HepG2 (cell line): ENCODE data around the gene EED. TPM values are rescaled to one million over a fixed set of nuclear protein-coding genes. Genes with fewer than 3 reads are reported as not detected.

Experiments used
- ATAC-seq: fragments of 200-7000 bp; cut with Tn5 transposase; 3 replicates; pipeline ENCODE4 v1.9.1; 2020; ENCODE audit warnings: mild to moderate bottlenecking, moderate library complexity
- BruUV-seq: library from RNA; stranded (reverse); fragments of 400-500 nt; replicated peaks from 2 replicates; lab custom pipeline; 2021; lab: Mats Ljungman, UMichigan
- CTCF ChIA-PET: fragments of 300-600 bp; formaldehyde crosslinking; extraction: SDS; loops from one replicate; lab custom pipeline; 2021; ENCODE audit warnings: low total read pairs, inconsistent platforms, low intra/inter-chr PET ratio; lab: Yijun Ruan, JAX
- POLR2A ChIA-PET: fragments of 350-600 bp; sonication (Branson Sonifier 250); formaldehyde crosslinking; loops from one replicate; lab custom pipeline; 2020; ENCODE audit warnings: antibody characterized with exemption, inconsistent platforms; lab: Yijun Ruan, JAX
- DNase-seq: peaks from one replicate; pipeline ENCODE4 v3.0.0-alpha.2; 2015; ENCODE audit warnings: low spot score
- FAIRE-seq: peaks from 3 replicates; lab custom pipeline; 2011; peaks lifted over from hg19 to GRCh38; lab: Jason Lieb, UNC
- H2AFZ ChIP-seq: one replicate; pipeline ENCODE4 v1.6.1; 2011; ENCODE audit warnings: low read length, inconsistent platforms
- H3K27ac ChIP-seq: fragments of 300-600 bp; 3 replicates; pipeline ENCODE4 v1.8.0; 2011; ENCODE audit warnings: mixed run types, mild to moderate bottlenecking, mixed read lengths, low read length, inconsistent platforms; ENCODE audit not compliant: insufficient read depth; ENCODE audit errors: extremely low read length
- H3K27me3 ChIP-seq, 2 experiments: fragments of 200-600 bp in 1 of 2; 2 replicates in 1 of 2; 3 replicates in 1 of 2; pipeline versions ENCODE4 v1.6.0 to v1.8.0; 2011; ENCODE audit warnings: low read length in 2 of 2, mild to moderate bottlenecking in 2 of 2, moderate library complexity in 2 of 2, inconsistent platforms in 1 of 2; ENCODE audit not compliant: insufficient read depth in 2 of 2, control insufficient read depth in 1 of 2
- H3K36me3 ChIP-seq, 2 experiments: fragments of 200-600 bp in 1 of 2; replicated peaks in 1 of 2; 2 replicates in 1 of 2; 3 replicates in 1 of 2; pipeline versions ENCODE4 v1.5.1 to v1.8.0; 2011; ENCODE audit warnings: low read length in 2 of 2, inconsistent platforms in 1 of 2; ENCODE audit not compliant: insufficient read depth in 2 of 2, control insufficient read depth in 1 of 2
- H3K4me1 ChIP-seq: 2 replicates; pipeline ENCODE4 v1.5.1; 2012; ENCODE audit warnings: low read length, inconsistent platforms; ENCODE audit not compliant: insufficient read depth
- H3K4me2 ChIP-seq: 2 replicates; pipeline ENCODE4 v1.6.0; 2011; ENCODE audit warnings: low read depth, low read length, inconsistent platforms
- H3K4me3 ChIP-seq, 3 experiments: fragments of 200-600 bp in 1 of 3; sonication (generic), shearing (Covaris generic) in 1 of 3; replicated peaks in 1 of 3; 2 replicates each; pipeline ENCODE4 v1.5.1; 2011 to 2016; ENCODE audit warnings: low read length in 3 of 3, inconsistent platforms in 2 of 3, low read depth in 2 of 3, mild to moderate bottlenecking in 2 of 3, control low read depth in 1 of 3, mixed read lengths in 1 of 3; ENCODE audit not compliant: insufficient read depth in 1 of 3
- H3K79me2 ChIP-seq: one replicate; pipeline ENCODE4 v1.6.1; 2011; ENCODE audit warnings: low read length, inconsistent platforms; ENCODE audit not compliant: insufficient read depth
- H3K9ac ChIP-seq: 2 replicates; pipeline ENCODE4 v1.6.0; 2011; ENCODE audit warnings: mild to moderate bottlenecking, low read depth, low read length, inconsistent platforms; ENCODE audit not compliant: insufficient read depth
- H3K9me3 ChIP-seq: 2 replicates; pipeline ENCODE4 v1.5.1; 2012; ENCODE audit warnings: mild to moderate bottlenecking, low read length
- H4K20me1 ChIP-seq: 2 replicates; pipeline ENCODE4 v1.6.0; 2011; ENCODE audit warnings: inconsistent platforms, mild to moderate bottlenecking, low read length, moderate library complexity; ENCODE audit not compliant: insufficient read depth
- BRCA1 ChIP-seq: sonication (generic); formaldehyde crosslinking; IDR thresholded peaks from 2 replicates; pipeline ENCODE4 v1.4.0; 2020; ENCODE audit warnings: missing genetic modification reagents
- CBFB ChIP-seq: sonication (generic); formaldehyde crosslinking; IDR thresholded peaks from 2 replicates; pipeline ENCODE4 v1.4.0; 2020; ENCODE audit warnings: missing genetic modification reagents
- ELK4 ChIP-seq: sonication (generic); formaldehyde crosslinking; IDR thresholded peaks from 2 replicates; pipeline ENCODE4 v1.9.0; 2021; ENCODE audit warnings: missing genetic modification reagents, borderline replicate concordance
- GABPB1 ChIP-seq: IDR thresholded peaks from 2 replicates; pipeline ENCODE4 v1.6.1; 2016; ENCODE audit warnings: mild to moderate bottlenecking, missing genetic modification reagents, moderate library complexity, missing compliant biosample characterization
- HOMEZ ChIP-seq: IDR thresholded peaks from 2 replicates; pipeline ENCODE4 v1.6.1; 2016; ENCODE audit warnings: low read depth
- HOXA5 ChIP-seq: sonication (generic); formaldehyde crosslinking; IDR thresholded peaks from 2 replicates; pipeline ENCODE4 v1.4.0; 2020; ENCODE audit warnings: missing genetic modification reagents
- MIXL1 ChIP-seq: IDR thresholded peaks from 2 replicates; pipeline ENCODE4 v1.6.1; 2016
- ONECUT2 ChIP-seq: sonication (generic); formaldehyde crosslinking; IDR thresholded peaks from 2 replicates; pipeline ENCODE4 v1.4.0; 2020; ENCODE audit warnings: missing genetic modification reagents
- POLR2AphosphoS5 ChIP-seq: IDR thresholded peaks from 2 replicates; pipeline ENCODE4 v1.6.1; 2012; ENCODE audit warnings: low read depth, low read length
- RBM22 ChIP-seq: fragments of 200-400 bp; formaldehyde crosslinking; optimal IDR thresholded peaks from 2 replicates; pipeline ENCODE3; 2017; ENCODE audit warnings: mild to moderate bottlenecking, low read length, moderate library complexity
- RFX5 ChIP-seq: IDR thresholded peaks from 2 replicates; pipeline ENCODE4 v1.6.1; 2011; ENCODE audit warnings: low read depth, low read length, improper control_type of control experiment
- SATB2 ChIP-seq: sonication (generic); formaldehyde crosslinking; IDR thresholded peaks from 2 replicates; pipeline ENCODE4 v1.5.0; 2020; ENCODE audit warnings: missing genetic modification reagents
- STAG1 ChIP-seq: sonication (generic); formaldehyde crosslinking; IDR thresholded peaks from 2 replicates; pipeline ENCODE4 v1.4.0; 2020; ENCODE audit warnings: missing genetic modification reagents
- TRIM24 ChIP-seq: sonication (generic); formaldehyde crosslinking; IDR thresholded peaks from 2 replicates; pipeline ENCODE4 v1.8.0; 2022; ENCODE audit warnings: mild to moderate bottlenecking, missing genetic modification reagents
- ZBTB1 ChIP-seq: sonication (generic); formaldehyde crosslinking; IDR thresholded peaks from 2 replicates; pipeline ENCODE4 v1.4.0; 2020; ENCODE audit warnings: missing genetic modification reagents, borderline replicate concordance
- ZNF160 ChIP-seq: sonication (generic); formaldehyde crosslinking; IDR thresholded peaks from 2 replicates; pipeline ENCODE4 v1.8.0; 2022; ENCODE audit warnings: mild to moderate bottlenecking, inconsistent platforms, missing genetic modification reagents
- ZNF225 ChIP-seq: sonication (generic); formaldehyde crosslinking; IDR thresholded peaks from 2 replicates; pipeline ENCODE4 v1.4.0; 2020; ENCODE audit warnings: mild to moderate bottlenecking, missing genetic modification reagents
- ZNF282 ChIP-seq: fragments of 450-650 bp; IDR thresholded peaks from 2 replicates; pipeline ENCODE4 v1.6.1; 2018; ENCODE audit not compliant: partially characterized antibody
- ZNF430 ChIP-seq: sonication (generic); formaldehyde crosslinking; IDR thresholded peaks from 2 replicates; pipeline ENCODE4 v1.9.0; 2021; ENCODE audit warnings: mild to moderate bottlenecking, missing genetic modification reagents
- ZNF619 ChIP-seq: sonication (generic); formaldehyde crosslinking; IDR thresholded peaks from 2 replicates; pipeline ENCODE4 v1.4.0; 2020; ENCODE audit warnings: mild to moderate bottlenecking, missing genetic modification reagents
- ZNF7 ChIP-seq: IDR thresholded peaks from 2 replicates; pipeline ENCODE4 v1.6.1; 2016; ENCODE audit warnings: missing biosample characterization, missing genetic modification reagents
- ZNF740 ChIP-seq: sonication (generic); formaldehyde crosslinking; IDR thresholded peaks from 2 replicates; pipeline ENCODE4 v1.4.0; 2020; ENCODE audit warnings: missing genetic modification reagents
- ZNF879 ChIP-seq: sonication (generic); formaldehyde crosslinking; IDR thresholded peaks from 2 replicates; pipeline ENCODE4 v1.8.1; 2023; ENCODE audit warnings: missing genetic modification reagents
- WGBS: methylation state at CpG from one replicate; pipeline ENCODE4 v1.1.6; 2017; ENCODE audit warnings: low lambda C conversion rate; 5-methylcytosine and 5-hydroxymethylcytosine counted together
- in situ Hi-C: cut with HindIII; loops from 2 replicates; pipeline ENCODE4 v1.10.0; 2017; ENCODE audit warnings: low pct_unique_long_range_greater_than_20kb; ENCODE audit not compliant: extremely low pct_ligation_motif_present
- intact Hi-C: fragments of 100-400 bp; cut with micrococcal nuclease; formaldehyde crosslinking; loops from one replicate; pipeline ENCODE4 v1.10.0; 2022; ENCODE audit not compliant: unreplicated experiment
- polyA plus RNA-seq, 8 experiments: library from polyadenylated mRNA; depleted of rRNA in 3 of 8; stranded (reverse) in 7 of 8; unstranded in 1 of 8; fragments of >200 nt; fragmentation: Illumina TruSeq in 4 of 8; extraction: Trizol in 4 of 8; gene quantifications; 2 replicates each; pipeline versions ENCODE4 v1.2.1 to v1.2.3, GENCODE V29; 2011 to 2016; ENCODE audit warnings: low read depth in 4 of 8, missing spikeins in 1 of 8, mixed read lengths in 1 of 8; ENCODE audit not compliant: insufficient read depth in 1 of 8
- total RNA-seq, 5 experiments: library from RNA; depleted of rRNA; stranded (reverse); fragments of >200 nt; fragmentation: Illumina TruSeq; extraction: Trizol; gene quantifications; 2 replicates each; pipeline ENCODE4 v1.2.3, GENCODE V29; 2016; ENCODE audit warnings: low read depth in 1 of 5
- TF ChIP-seq, protein P1 (sequence below): sonication (generic); formaldehyde crosslinking; IDR thresholded peaks from 2 replicates; pipeline ENCODE4 v1.5.1; 2020; ENCODE audit warnings: missing genetic modification reagents, mild to moderate bottlenecking, borderline replicate concordance

The EED gene
- total and polyA plus RNA-seq, 2 of the 13 experiments (the other 11 are each of a cell fraction or from before 2014, with no cell fraction given), result 11.0 to 28.4 TPM

GRCh38 chr11:86247608-86248007, 3.1 kb downstream of the EED start (continued):
- TF ChIP-seq ZNF282, result no peak
- TF ChIP-seq STAG1 (CRISPR knock-in tag), result no peak
- no peak for TF ChIP-seq ONECUT2 (CRISPR knock-in tag)
- no peak for TF ChIP-seq ZNF619 (CRISPR knock-in tag)
- no peak for TF ChIP-seq HOXA5 (CRISPR knock-in tag)
- no peak for TF ChIP-seq ZNF740 (CRISPR knock-in tag)

GRCh38 chr11:86248609-86249008, 4.1 kb downstream of the EED start:
- H3K4me2 ChIP-seq, result peak overlapping the region; percentile 34; the same call in 1 of the 2 replicates
- CTCF ChIA-PET, result no interaction called here
- no TSS peak for BruUV-seq
- TF ChIP-seq ZNF160 (CRISPR knock-in tag), result no peak
- no peak for TF ChIP-seq HOMEZ (CRISPR knock-in tag)
- TF ChIP-seq ZBTB1 (CRISPR knock-in tag), result no peak
- TF ChIP-seq, protein P1, sequence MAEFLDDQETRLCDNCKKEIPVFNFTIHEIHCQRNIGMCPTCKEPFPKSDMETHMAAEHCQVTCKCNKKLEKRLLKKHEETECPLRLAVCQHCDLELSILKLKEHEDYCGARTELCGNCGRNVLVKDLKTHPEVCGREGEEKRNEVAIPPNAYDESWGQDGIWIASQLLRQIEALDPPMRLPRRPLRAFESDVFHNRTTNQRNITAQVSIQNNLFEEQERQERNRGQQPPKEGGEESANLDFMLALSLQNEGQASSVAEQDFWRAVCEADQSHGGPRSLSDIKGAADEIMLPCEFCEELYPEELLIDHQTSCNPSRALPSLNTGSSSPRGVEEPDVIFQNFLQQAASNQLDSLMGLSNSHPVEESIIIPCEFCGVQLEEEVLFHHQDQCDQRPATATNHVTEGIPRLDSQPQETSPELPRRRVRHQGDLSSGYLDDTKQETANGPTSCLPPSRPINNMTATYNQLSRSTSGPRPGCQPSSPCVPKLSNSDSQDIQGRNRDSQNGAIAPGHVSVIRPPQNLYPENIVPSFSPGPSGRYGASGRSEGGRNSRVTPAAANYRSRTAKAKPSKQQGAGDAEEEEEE, result no peak
- TF ChIP-seq ELK4 (CRISPR knock-in tag), result no peak
- no peak for TF ChIP-seq RBM22
- TF ChIP-seq ZNF225 (CRISPR knock-in tag), result no peak
- TF ChIP-seq CBFB (CRISPR knock-in tag), result no peak
- no peak for TF ChIP-seq TRIM24 (CRISPR knock-in tag)
- no peak for TF ChIP-seq GABPB1
- no peak for TF ChIP-seq ZNF7 (CRISPR knock-in tag)
- TF ChIP-seq RFX5, result no peak
- no peak for TF ChIP-seq POLR2AphosphoS5
- TF ChIP-seq SATB2 (CRISPR knock-in tag), result no peak
- no peak for TF ChIP-seq BRCA1 (CRISPR knock-in tag)
- TF ChIP-seq ZNF430, result no peak
- no peak for TF ChIP-seq MIXL1 (CRISPR knock-in tag)
- TF ChIP-seq ZNF879, result no peak

More at GRCh38 chr11:86248609-86249008, 4.1 kb downstream of the EED start:
- no peak overlapping the region for H2AFZ ChIP-seq
- H3K27ac ChIP-seq, result no peak overlapping the region
- H3K9me3 ChIP-seq, result no peaks in the 10 kb centered on the region
- H3K9ac ChIP-seq, result no peak overlapping the region
- intact Hi-C loops (no loop called here), in situ Hi-C loops (no loop called here)
- FAIRE-seq (no peak), DNase-seq (no peak), ATAC-seq (no peak)
- WGBS, result 94% methylated on average over 4 of the region's 4 CpGs
- no peaks in the 10 kb centered on the region; a peak in 2 of 5 replicates for H3K27me3 ChIP-seq
- H3K4me3 ChIP-seq, result no peak overlapping the region
- peaks cover 0 to 14% of the 10 kb centered on the region in 2 experiments; a peak in 2 of 5 replicates for H3K36me3 ChIP-seq
- peaks cover 83% of the 10 kb centered on the region for H3K79me2 ChIP-seq
- 0 out of 2 replicates have a peak, but pooled peaks cover 5% of the 10 kb centered on the region for H4K20me1 ChIP-seq
- POLR2A ChIA-PET, result no interaction called here
- peaks cover 48% of the 10 kb centered on the region for H3K4me1 ChIP-seq
